GM21360 (cell line): Measurements from ENCODE around the gene HOXD11.

ENCODE experiments used
- ATAC-seq: cut with Tn5 transposase; IDR thresholded peaks from one replicate; pipeline ENCODE4 v1.9.1; 2021; ENCODE audit warnings: mild to moderate bottlenecking, moderate library complexity; ENCODE audit not compliant: unreplicated experiment

Gene HOXD11

GRCh38 chr2:176081376-176081836 is 25.7 kb upstream of the HOXD11 start:
- ATAC-seq, result no peak

- no peak for ATAC-seq
These were observed 25.1 kb upstream of the HOXD11 start for GRCh38 chr2:176081837-176082524.

GRCh38 chr2:176082525-176082823 is 24.6 kb upstream of the HOXD11 start:
- ATAC-seq, result no peak

- ATAC-seq, result no peak
These were observed 24.0 kb upstream of the HOXD11 start for GRCh38 chr2:176082824-176083751.

- ATAC-seq, result no peak
These were observed 23.3 kb upstream of the HOXD11 start, which contains the start of gene EVX2 for GRCh38 chr2:176083796-176084261. Gene EVX2, minus strand, starts transcription at chr2:176083962. Its CDS starts 186 bp downstream, at chr2:176083776.

- no peak for ATAC-seq
These were observed 22.4 kb upstream of the HOXD11 start for GRCh38 chr2:176084611-176085119.

- no peak for ATAC-seq
These were observed 21.8 kb upstream of the HOXD11 start for GRCh38 chr2:176085120-176085788.

GRCh38 chr2:176085861-176086771 is 21.0 kb upstream of the HOXD11 start:
- no peak for ATAC-seq

GRCh38 chr2:176087330-176088047 is 19.6 kb upstream of the HOXD11 start:
- no peak for ATAC-seq

GRCh38 chr2:176088048-176088936 is 18.8 kb upstream of the HOXD11 start:
- ATAC-seq, result no peak

GRCh38 chr2:176088937-176089842 is 17.9 kb upstream of the HOXD11 start:
- no peak for ATAC-seq

GRCh38 chr2:176089843-176090395 is 17.2 kb upstream of the HOXD11 start:
- no peak for ATAC-seq

- ATAC-seq, result no peak
These were observed 16.2 kb upstream of the HOXD11 start for GRCh38 chr2:176090862-176091261.

- ATAC-seq, result no peak
These were observed 15.5 kb upstream of the HOXD11 start for GRCh38 chr2:176091329-176092258.

- no peak for ATAC-seq
These were observed 14.6 kb upstream of the HOXD11 start, which contains the start of gene HOXD13 for GRCh38 chr2:176092270-176093144. Gene HOXD13, plus strand, starts transcription at chr2:176092721. Its CDS starts 170 bp downstream, at chr2:176092891.
